Choroid plexus epithelial cell (primary cell): ENCODE results near the gene CNIH4.

ENCODE experiments used
- DNase-seq: peaks from one replicate; pipeline ENCODE4 v3.0.0-alpha.2; 2010; ENCODE audit warnings: low read depth
- H3K4me3 ChIP-seq: 2 replicates; pipeline ENCODE4 v1.5.1; 2011; ENCODE audit warnings: low read depth, mild to moderate bottlenecking, control low read depth, low read length, moderate library complexity
- TF ChIP-seq, protein P1 (sequence below): conservative IDR thresholded peaks from 2 replicates; pipeline ENCODE4 v1.5.1; 2011; ENCODE audit warnings: low read depth, mild to moderate bottlenecking, control low read depth, inconsistent platforms, low read length, moderate library complexity

Gene CNIH4

DNA sequence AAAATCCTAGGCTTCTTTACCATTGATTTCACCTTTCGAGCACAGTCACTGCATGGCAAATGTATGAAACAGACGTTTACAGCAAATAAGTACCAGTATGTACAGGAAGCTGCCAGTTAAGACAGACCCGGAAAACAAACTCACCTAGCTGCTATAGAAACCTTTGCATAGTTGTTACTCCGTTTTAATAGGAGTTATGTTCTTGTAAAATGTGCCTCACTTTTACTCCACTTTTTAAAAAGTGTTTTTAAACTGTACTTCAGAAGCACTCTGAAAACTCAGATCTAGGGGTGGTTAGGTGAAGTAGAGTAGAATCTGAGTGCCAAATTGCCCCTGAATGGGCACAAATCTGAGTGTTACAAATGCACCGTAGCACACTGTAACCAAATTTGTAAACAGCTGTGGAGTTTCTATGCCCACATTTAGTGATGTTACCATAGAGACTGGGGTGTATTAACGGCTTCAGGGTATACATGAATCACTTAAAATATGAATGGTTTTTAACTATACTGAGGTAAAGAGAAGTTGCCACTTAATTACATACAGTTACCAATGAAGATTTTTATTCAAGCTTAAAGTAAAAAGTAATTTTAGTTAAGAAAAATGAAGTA is 30.7 kb downstream of the CNIH4 start:
- H3K4me3 ChIP-seq, result no peak overlapping the region
- TF ChIP-seq, protein P1, sequence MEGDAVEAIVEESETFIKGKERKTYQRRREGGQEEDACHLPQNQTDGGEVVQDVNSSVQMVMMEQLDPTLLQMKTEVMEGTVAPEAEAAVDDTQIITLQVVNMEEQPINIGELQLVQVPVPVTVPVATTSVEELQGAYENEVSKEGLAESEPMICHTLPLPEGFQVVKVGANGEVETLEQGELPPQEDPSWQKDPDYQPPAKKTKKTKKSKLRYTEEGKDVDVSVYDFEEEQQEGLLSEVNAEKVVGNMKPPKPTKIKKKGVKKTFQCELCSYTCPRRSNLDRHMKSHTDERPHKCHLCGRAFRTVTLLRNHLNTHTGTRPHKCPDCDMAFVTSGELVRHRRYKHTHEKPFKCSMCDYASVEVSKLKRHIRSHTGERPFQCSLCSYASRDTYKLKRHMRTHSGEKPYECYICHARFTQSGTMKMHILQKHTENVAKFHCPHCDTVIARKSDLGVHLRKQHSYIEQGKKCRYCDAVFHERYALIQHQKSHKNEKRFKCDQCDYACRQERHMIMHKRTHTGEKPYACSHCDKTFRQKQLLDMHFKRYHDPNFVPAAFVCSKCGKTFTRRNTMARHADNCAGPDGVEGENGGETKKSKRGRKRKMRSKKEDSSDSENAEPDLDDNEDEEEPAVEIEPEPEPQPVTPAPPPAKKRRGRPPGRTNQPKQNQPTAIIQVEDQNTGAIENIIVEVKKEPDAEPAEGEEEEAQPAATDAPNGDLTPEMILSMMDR, result no peak
- DNase-seq, result no peak

DNA sequence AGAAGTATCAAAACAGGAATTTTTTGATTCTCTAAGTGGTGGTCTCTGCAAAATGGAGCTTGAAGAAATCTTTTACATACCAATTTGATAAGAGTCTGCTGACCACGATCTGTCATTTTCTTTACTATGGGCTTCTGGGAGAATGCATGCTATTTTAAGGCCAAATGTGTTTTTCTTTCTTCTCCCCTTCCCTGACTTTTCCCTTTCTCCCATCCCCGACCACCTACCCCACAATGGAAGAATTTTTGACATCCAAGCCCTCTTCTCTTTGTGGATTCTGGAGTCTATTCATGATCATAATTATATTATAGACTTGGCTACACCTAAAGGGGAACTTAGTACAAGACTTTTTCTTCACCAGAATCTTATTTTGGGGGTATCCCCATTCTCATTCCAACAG is 31.3 kb downstream of the CNIH4 start:
- DNase-seq, result no peak
- TF ChIP-seq, protein P1, result no peak
- no peak overlapping the region for H3K4me3 ChIP-seq

DNA sequence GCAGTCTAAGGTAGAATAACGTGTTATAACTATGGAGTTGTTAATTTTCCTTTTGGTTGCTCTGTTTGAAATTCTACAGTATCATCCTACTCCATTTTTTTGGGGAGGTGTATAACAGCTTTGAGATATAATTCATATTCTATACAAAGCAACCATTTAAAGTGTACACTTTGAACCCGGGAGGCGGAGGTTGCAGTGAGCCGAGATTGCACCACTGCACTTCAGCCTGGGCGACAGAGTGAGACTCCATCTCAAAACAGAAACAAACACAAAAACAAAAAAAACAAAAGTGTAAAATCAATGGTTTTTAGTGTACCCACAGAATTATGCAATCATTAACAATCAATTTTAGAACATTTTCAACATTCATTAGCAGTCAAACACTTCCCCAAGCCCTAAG is 33.8 kb downstream of the CNIH4 start:
- DNase-seq, result no peak
- H3K4me3 ChIP-seq, result no peak overlapping the region
- TF ChIP-seq, protein P1, result no peak

DNA sequence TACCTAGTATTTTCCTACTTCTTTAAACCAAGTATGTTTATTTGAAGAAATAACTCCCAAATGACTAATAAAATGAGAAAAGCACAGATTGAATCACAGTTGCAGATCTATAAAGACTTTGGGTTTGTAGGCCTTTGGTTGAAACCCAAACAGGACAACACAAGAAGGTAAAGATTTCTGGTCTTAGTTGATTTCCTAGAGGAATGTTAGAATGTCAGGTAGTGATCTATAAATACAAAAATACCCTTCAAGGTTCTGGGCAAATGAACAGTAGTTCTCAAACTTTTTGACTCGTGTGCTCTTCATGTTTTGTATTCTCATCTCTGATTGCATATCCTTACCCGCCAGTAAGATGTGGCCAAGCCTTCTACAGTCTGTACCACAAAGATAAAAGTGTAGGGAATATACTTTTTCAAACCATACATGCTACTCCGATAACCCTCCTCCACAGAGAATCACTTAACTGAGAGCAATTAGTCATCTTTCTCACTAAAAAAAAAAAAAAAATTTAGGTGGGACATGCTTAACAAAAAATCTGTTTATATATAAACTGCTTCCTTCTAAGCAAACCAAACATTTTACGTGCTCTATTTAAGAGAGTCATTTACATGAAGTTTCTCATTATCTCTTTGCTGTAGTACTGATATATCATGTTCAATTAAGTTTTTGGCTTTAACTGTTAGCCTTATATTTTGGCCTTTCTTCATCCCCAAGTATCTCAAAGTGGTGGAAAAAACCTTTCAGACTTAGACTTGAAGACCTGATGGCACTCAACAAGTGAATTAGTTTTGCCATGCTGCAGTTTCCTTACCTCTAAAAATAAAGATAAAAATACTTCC is 36.0 kb downstream of the CNIH4 start:
- DNase-seq, result no peak
- H3K4me3 ChIP-seq, result no peak overlapping the region
- TF ChIP-seq, protein P1, result no peak

DNA sequence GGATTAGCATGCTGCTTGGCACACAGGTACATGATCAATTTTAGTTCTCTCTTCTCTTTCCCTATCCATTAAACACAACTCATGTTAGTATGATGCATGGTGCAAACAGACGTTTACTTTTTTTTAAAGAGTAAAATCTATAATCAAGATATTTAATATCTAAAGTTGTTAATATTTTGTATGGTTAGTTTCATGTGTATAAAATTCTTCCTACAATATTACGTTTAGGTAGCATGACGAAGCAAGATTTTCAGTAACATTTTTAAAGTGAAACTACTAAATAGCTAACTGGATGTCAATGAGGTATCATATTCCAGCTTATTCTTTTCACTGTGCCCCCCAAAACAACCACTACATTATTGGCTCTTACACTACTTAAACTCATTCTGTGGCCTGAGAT is 36.6 kb downstream of the CNIH4 start:
- no peak overlapping the region for H3K4me3 ChIP-seq
- TF ChIP-seq, protein P1, result no peak
- DNase-seq, result no peak

DNA sequence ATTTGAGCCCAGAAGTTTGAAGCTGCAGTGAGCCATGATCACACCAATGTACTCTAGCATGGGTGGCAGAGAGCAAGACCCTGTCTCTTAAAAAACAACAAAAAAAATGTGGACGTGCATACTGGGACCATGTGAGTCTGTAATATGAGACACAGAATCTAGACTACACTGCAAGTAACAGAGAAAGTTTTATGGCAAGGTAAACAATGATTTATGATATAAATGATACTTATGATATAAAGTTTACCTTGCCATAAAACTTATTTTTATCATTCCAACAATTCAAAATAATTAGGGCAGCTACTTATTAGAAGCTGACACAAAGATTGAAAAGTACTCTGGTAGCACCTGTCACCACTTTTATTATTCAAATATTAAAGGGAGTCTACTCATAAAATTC is 43.2 kb downstream of the CNIH4 start:
- TF ChIP-seq, protein P1, result no peak
- no peak for DNase-seq
- no peak overlapping the region for H3K4me3 ChIP-seq

DNA sequence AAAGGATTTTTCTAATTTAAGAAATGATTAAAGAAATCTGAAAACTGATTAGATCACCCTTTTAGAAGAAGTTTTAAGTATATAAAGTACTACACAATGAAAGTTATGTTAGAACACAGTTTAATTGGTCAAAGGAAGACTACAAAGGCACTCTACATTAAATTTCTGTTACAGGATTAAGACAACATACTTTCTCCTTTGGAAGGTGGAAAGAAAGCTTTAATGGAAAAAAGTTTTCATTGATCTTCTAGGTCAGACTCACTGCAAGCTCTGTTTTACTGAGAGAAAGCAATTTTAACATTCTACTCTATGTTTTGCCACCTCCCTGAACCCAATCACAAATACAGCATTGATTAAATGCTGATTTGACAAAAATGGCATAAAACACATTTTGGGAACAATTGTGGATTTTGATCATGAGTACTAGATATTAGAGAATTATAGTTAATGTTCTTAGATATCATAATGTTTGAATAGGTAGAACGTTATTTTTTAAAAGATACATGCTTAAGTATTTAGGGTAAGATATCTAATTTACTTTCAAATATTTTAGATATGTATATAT is 45.9 kb downstream of the CNIH4 start:
- DNase-seq, result no peak
- TF ChIP-seq, protein P1, result no peak
- no peak overlapping the region for H3K4me3 ChIP-seq
